ENCODE results near the gene PRELID2.

PRELID2 gene

GRCh38 chr5:145792840-145793239 lies 42.3 kb downstream of the PRELID2 start:
- Mint-ChIP-seq H3K27ac (no peak overlapping the region), H3K4me1 (ENCODE audit: low read depth) (no peaks in the 10 kb centered on the region), H3K9me3 (ENCODE audit: low read depth) (no peaks in the 10 kb centered on the region), H3K27me3 (no peaks in the 10 kb centered on the region), H3K36me3 (no peaks in the 10 kb centered on the region), H3K4me3 (no peak overlapping the region)

GRCh38 chr5:145791866-145792265 lies 43.3 kb downstream of the PRELID2 start:
- Mint-ChIP-seq H3K9me3 (ENCODE audit: low read depth) (no peaks in the 10 kb centered on the region), H3K4me3 (no peak overlapping the region), H3K36me3 (no peaks in the 10 kb centered on the region), H3K4me1 (ENCODE audit: low read depth) (no peaks in the 10 kb centered on the region), H3K27ac (no peak overlapping the region), H3K27me3 (no peaks in the 10 kb centered on the region)

GRCh38 chr5:145787996-145788395 lies 47.1 kb downstream of the PRELID2 start:
- H3K27ac Mint-ChIP-seq = no peak overlapping the region
- H3K4me1 Mint-ChIP-seq (ENCODE audit: low read depth) = no peaks in the 10 kb centered on the region
- H3K4me3 Mint-ChIP-seq = no peak overlapping the region
- H3K36me3 Mint-ChIP-seq = no peaks in the 10 kb centered on the region
- no peaks in the 10 kb centered on the region for H3K9me3 Mint-ChIP-seq (ENCODE audit: low read depth)
- no peaks in the 10 kb centered on the region for H3K27me3 Mint-ChIP-seq

DNA sequence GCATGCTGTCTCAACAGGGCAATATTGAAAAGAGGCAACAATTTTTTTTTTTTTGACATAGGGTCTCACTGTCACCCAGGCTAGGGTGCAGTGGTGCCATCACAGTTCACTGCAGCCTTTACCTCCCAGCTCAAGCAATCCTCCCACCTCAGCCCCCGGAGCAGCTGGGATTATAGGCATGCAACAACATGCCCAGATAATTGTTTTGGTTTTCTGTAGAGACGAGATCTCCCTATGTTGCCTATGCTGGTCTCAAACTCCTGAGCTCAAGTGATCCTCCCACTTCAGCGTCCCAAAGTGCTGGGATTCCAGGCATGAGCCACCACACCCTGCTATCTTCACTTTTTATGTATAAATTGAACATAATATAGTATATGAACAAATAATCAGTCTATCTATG lies 47.6 kb downstream of the PRELID2 start:
- Mint-ChIP-seq H3K36me3 (no peaks in the 10 kb centered on the region), H3K27ac (no peak overlapping the region), H3K27me3 (no peaks in the 10 kb centered on the region), H3K4me1 (ENCODE audit: low read depth) (no peaks in the 10 kb centered on the region), H3K4me3 (no peak overlapping the region), H3K9me3 (ENCODE audit: low read depth) (no peaks in the 10 kb centered on the region)

DNA sequence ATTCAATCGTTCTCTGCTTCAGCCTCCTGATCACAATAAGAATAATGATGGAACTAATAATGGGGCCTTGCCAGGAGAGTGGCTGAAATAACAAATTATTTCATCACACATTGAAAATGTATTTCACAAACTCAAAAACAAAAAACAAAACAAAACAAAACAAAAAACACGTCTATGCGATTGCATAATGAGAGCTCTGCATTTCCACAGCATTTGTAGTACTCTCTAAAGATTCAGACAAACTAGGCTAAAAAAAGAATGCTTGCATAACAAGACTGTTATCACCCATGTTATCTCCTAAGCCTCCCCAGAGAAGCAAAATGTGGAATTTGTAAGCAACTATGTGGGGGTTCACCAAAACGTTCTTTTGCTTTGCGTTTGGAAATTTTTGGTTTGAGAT lies 48.1 kb downstream of the PRELID2 start:
- H3K4me3 Mint-ChIP-seq = no peak overlapping the region
- H3K9me3 Mint-ChIP-seq (ENCODE audit: low read depth) = no peaks in the 10 kb centered on the region
- H3K36me3 Mint-ChIP-seq = no peaks in the 10 kb centered on the region
- H3K27ac Mint-ChIP-seq = no peak overlapping the region
- H3K27me3 Mint-ChIP-seq = no peaks in the 10 kb centered on the region
- no peaks in the 10 kb centered on the region for H3K4me1 Mint-ChIP-seq (ENCODE audit: low read depth)

GRCh38 chr5:145780982-145781381 lies 54.2 kb downstream of the PRELID2 start:
- H3K9me3 Mint-ChIP-seq (ENCODE audit: low read depth) = no peaks in the 10 kb centered on the region
- no peaks in the 10 kb centered on the region for H3K27me3 Mint-ChIP-seq
- no peaks in the 10 kb centered on the region for H3K36me3 Mint-ChIP-seq
- H3K27ac Mint-ChIP-seq = no peak overlapping the region
- no peak overlapping the region for H3K4me3 Mint-ChIP-seq
- no peaks in the 10 kb centered on the region for H3K4me1 Mint-ChIP-seq (ENCODE audit: low read depth)

DNA sequence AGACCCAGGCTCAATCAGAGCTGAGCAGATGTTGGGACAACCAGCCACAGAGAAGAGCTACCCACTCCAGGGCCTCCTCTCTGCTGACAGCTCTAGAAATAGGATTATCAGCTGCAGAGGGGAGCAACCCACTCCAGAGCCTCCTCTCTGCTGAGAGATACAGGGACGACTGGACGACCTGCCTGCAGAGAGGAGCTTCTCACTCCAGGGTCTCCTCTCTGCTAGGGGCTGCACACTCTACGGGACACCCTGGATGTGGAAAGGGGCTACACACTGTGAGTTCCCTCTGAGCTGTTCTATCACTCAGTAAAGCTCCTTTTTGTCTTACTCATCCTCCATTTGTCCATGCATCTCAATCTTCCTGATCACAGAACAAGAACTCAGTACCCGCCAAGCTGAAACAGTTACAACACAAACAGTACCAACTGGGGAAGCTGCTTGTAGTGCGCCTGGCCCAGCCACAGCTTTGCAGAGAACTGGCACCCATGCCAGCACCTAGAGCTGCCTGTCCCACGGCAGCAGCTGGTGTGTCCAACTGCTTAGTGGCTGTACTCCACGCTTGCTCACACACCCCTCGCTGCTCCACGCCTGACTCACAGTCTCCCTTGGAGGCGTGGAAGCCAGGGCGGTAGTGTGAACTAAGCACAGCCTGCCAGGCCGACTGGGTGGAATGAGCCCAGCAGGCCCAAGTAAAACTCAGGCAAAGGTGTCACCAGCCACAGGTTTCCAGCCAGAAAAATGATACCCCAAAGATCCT lies 56.8 kb downstream of the PRELID2 start:
- Mint-ChIP-seq H3K4me1 (ENCODE audit: low read depth) (no peaks in the 10 kb centered on the region), H3K4me3 (no peak overlapping the region), H3K9me3 (ENCODE audit: low read depth) (no peaks in the 10 kb centered on the region), H3K27ac (no peak overlapping the region), H3K36me3 (no peaks in the 10 kb centered on the region), H3K27me3 (no peaks in the 10 kb centered on the region)

DNA sequence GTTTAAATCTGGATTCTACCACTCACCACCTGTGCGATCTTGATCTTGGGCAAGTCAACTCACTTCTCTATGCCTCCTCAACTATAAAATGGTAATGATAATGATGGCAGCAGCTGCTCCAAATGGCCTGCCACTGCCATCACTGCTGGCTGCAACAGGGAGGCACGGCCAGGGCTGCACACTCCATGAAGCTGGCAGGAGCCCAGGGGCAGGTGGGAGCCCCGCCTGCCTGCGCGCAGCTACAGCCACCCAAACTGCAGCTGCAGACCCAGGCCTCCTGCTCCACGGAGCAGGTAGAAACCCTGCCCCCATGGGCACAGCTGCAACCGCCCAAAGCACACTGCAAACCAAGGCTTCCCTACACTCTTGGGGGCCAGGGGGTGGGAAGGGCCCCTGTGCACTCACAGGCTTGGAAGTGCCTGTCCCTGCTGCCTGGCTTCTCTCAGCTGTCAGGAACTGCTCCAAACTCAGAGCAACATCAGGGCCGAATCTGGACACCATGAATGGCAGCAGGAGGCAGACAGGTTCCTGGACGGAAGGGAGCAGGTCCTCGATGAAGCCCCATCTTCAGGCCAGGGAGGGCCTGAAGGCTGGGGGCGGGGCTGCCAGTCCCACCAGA lies 57.6 kb downstream of the PRELID2 start:
- Mint-ChIP-seq H3K36me3 (no peaks in the 10 kb centered on the region), H3K9me3 (ENCODE audit: low read depth) (no peaks in the 10 kb centered on the region), H3K27me3 (no peaks in the 10 kb centered on the region), H3K4me1 (ENCODE audit: low read depth) (no peaks in the 10 kb centered on the region), H3K4me3 (no peak overlapping the region), H3K27ac (no peak overlapping the region)

GRCh38 chr5:145776886-145777285 lies 58.3 kb downstream of the PRELID2 start:
- no peak overlapping the region for H3K4me3 Mint-ChIP-seq
- H3K4me1 Mint-ChIP-seq (ENCODE audit: low read depth) = no peaks in the 10 kb centered on the region
- H3K36me3 Mint-ChIP-seq = no peaks in the 10 kb centered on the region
- no peak overlapping the region for H3K27ac Mint-ChIP-seq
- H3K9me3 Mint-ChIP-seq (ENCODE audit: low read depth) = no peaks in the 10 kb centered on the region
- no peaks in the 10 kb centered on the region for H3K27me3 Mint-ChIP-seq

- H3K27me3 Mint-ChIP-seq = no peaks in the 10 kb centered on the region
- H3K36me3 Mint-ChIP-seq = no peaks in the 10 kb centered on the region
- no peak overlapping the region for H3K4me3 Mint-ChIP-seq
- no peaks in the 10 kb centered on the region for H3K9me3 Mint-ChIP-seq (ENCODE audit: low read depth)
- no peaks in the 10 kb centered on the region for H3K4me1 Mint-ChIP-seq (ENCODE audit: low read depth)
- H3K27ac Mint-ChIP-seq = no peak overlapping the region
These were observed 59.2 kb downstream of the PRELID2 start for GRCh38 chr5:145775893-145776444.

DNA sequence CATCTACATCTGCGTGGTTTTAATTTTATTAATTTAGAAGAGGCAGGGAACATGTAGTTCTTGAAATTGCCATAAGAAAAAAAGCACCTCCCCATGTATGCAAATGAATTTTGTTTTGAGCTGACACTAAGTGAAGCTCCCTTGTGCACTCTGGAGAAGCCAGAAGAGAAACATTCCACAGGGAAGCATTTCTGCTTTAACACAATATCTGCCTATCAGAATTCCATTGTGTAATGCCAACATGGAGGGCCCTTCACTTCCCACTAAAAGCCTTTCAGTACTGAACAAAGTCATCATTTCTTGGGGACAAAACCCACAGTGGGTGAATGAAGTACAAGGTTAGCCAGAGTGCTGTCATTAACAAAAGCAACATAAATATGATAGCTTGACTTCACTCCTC lies 59.7 kb downstream of the PRELID2 start:
- Mint-ChIP-seq H3K36me3 (no peaks in the 10 kb centered on the region), H3K27ac (no peak overlapping the region), H3K4me3 (no peak overlapping the region), H3K4me1 (ENCODE audit: low read depth) (no peaks in the 10 kb centered on the region), H3K9me3 (ENCODE audit: low read depth) (no peaks in the 10 kb centered on the region), H3K27me3 (no peaks in the 10 kb centered on the region)

GRCh38 chr5:145774442-145774841 lies 60.7 kb downstream of the PRELID2 start:
- Mint-ChIP-seq H3K4me1 (ENCODE audit: low read depth) (no peaks in the 10 kb centered on the region), H3K36me3 (no peaks in the 10 kb centered on the region), H3K27me3 (no peaks in the 10 kb centered on the region), H3K27ac (no peak overlapping the region), H3K4me3 (no peak overlapping the region), H3K9me3 (ENCODE audit: low read depth) (no peaks in the 10 kb centered on the region)

DNA sequence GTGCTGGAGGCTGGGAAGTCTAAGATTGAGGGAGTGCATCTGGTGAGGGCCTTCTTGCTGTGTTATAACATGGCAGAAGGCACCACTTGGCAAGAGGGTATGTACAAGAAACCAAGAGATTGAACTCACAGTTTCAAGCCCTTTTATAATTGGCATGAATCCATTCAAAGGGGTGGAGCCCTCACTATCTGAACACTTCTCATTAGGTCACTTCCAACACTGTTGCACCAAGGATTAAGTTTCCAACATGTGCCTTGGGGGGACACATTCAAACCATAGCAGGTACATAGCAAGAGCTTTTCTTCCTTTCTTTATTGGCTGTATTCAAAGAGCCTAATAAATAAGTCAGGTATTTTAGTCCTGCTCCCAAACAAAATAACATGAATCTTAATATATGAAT lies 62.7 kb downstream of the PRELID2 start:
- Mint-ChIP-seq H3K9me3 (ENCODE audit: low read depth) (no peaks in the 10 kb centered on the region), H3K4me1 (ENCODE audit: low read depth) (no peaks in the 10 kb centered on the region), H3K27me3 (no peaks in the 10 kb centered on the region), H3K27ac (no peak overlapping the region), H3K4me3 (no peak overlapping the region), H3K36me3 (no peaks in the 10 kb centered on the region)

DNA sequence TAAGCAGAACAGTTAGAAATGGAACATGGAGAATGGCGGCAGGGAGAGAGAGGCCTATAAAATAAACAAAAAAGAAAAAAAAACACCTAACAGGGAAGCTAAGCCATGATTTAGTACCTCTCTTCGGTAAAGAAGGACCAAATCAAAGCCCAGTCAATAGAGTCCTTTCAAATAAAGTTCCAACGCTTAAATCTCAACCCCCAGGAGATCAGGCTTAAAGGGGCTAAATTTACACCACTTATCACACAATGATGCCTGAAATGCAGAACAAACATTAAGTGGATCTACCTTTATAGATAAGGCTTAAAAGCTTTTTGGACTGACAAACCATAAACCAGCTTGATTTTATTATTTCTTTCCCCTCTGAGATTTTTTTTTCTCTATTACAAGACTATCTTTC lies 66.3 kb downstream of the PRELID2 start:
- Mint-ChIP-seq H3K9me3 (ENCODE audit: low read depth) (no peaks in the 10 kb centered on the region), H3K27ac (no peak overlapping the region), H3K4me3 (no peak overlapping the region), H3K27me3 (no peaks in the 10 kb centered on the region), H3K4me1 (ENCODE audit: low read depth) (no peaks in the 10 kb centered on the region), H3K36me3 (no peaks in the 10 kb centered on the region)

- H3K27ac Mint-ChIP-seq = no peak overlapping the region
- H3K9me3 Mint-ChIP-seq (ENCODE audit: low read depth) = no peaks in the 10 kb centered on the region
- no peaks in the 10 kb centered on the region for H3K27me3 Mint-ChIP-seq
- H3K36me3 Mint-ChIP-seq = no peaks in the 10 kb centered on the region
- no peaks in the 10 kb centered on the region for H3K4me1 Mint-ChIP-seq (ENCODE audit: low read depth)
- no peak overlapping the region for H3K4me3 Mint-ChIP-seq
These were observed 70.8 kb downstream of the PRELID2 start for GRCh38 chr5:145764325-145764724.

- no peak overlapping the region for H3K4me3 Mint-ChIP-seq
- no peaks in the 10 kb centered on the region for H3K36me3 Mint-ChIP-seq
- no peaks in the 10 kb centered on the region for H3K9me3 Mint-ChIP-seq (ENCODE audit: low read depth)
- no peaks in the 10 kb centered on the region for H3K27me3 Mint-ChIP-seq
- no peak overlapping the region for H3K27ac Mint-ChIP-seq
- H3K4me1 Mint-ChIP-seq (ENCODE audit: low read depth) = no peaks in the 10 kb centered on the region
These were observed 72.3 kb downstream of the PRELID2 start for GRCh38 chr5:145762833-145763232.
